Breast epithelium (tissue), 4 donors: Measurements from ENCODE around the gene PRR22. TPM values are rescaled to one million over a fixed set of nuclear protein-coding genes. Genes with fewer than 3 reads are reported as not detected.

Experiments used
- DNase-seq, 2 donors: peaks; one replicate each; pipeline ENCODE4 v3.0.0-alpha.2; 2019; ENCODE audit warnings: low spot score in 2 of 2
- H3K27ac ChIP-seq, 2 donors: fragments of 200-600 bp; sonication (generic) in 1 of 2; one replicate each; pipeline ENCODE4 v1.5.1; 2016 to 2019; ENCODE audit warnings: mild to moderate bottlenecking in 1 of 2
- H3K27me3 ChIP-seq, 2 donors: fragments of 200-600 bp; sonication (generic) in 1 of 2; one replicate each; pipeline versions ENCODE4 v1.5.1 to v1.6.0; 2017 to 2019; ENCODE audit warnings: control low read depth in 1 of 2, mild to moderate bottlenecking in 1 of 2
- H3K36me3 ChIP-seq: fragments of 200-600 bp; one replicate; pipeline ENCODE4 v1.5.1; 2019
- H3K4me1 ChIP-seq, 2 donors: fragments of 200-600 bp; sonication (generic); one replicate each; pipeline ENCODE4 v1.5.1; 2016 to 2019; ENCODE audit warnings: control low read depth in 1 of 2
- H3K4me3 ChIP-seq, 3 donors: fragments of 200-600 bp; sonication (generic); 1 replicate in 2 of 3; 2 replicates in 1 of 3; pipeline ENCODE4 v1.5.1; 2016 to 2019; ENCODE audit warnings: mild to moderate bottlenecking in 3 of 3, moderate library complexity in 2 of 3
- H3K9me3 ChIP-seq, 2 donors: fragments of 200-600 bp; sonication (generic) in 1 of 2; one replicate each; pipeline ENCODE4 v1.5.1; 2016 to 2019; ENCODE audit warnings: control low read depth in 1 of 2
- POLR2A ChIP-seq: fragments of 450-650 bp; IDR thresholded peaks from one replicate; pipeline ENCODE4 v1.6.1; 2016; ENCODE audit warnings: antibody characterized with exemption, mild to moderate bottlenecking, moderate library complexity
- POLR2AphosphoS5 ChIP-seq, 3 donors: sonication (generic); formaldehyde crosslinking; IDR thresholded peaks; one replicate each; pipeline ENCODE4 v1.6.1; 2017; ENCODE audit warnings: antibody characterized with exemption in 3 of 3
- intact Hi-C: fragments of 100-400 bp; cut with DNase I; formaldehyde crosslinking; loops from one replicate; pipeline ENCODE4 v1.15.1; 2023; ENCODE audit warnings: low total_unique reads
- total RNA-seq, 3 donors: library from RNA; depleted of rRNA; stranded (reverse); fragments of >200 nt; gene quantifications; one replicate each; pipeline ENCODE4 v1.1.0, GENCODE V29; 2016
- TF ChIP-seq, protein P1 (sequence below), 3 donors: fragments of 450-650 bp; IDR thresholded peaks; one replicate each; pipeline ENCODE4 v1.5.1; 2016 to 2017; ENCODE audit warnings: antibody characterized with exemption in 3 of 3, mild to moderate bottlenecking in 3 of 3, moderate library complexity in 3 of 3

The PRR22 gene
- total RNA-seq, 3 donors from 2014 or later = 0.64 to 2.0 (median 1.2) TPM

DNA sequence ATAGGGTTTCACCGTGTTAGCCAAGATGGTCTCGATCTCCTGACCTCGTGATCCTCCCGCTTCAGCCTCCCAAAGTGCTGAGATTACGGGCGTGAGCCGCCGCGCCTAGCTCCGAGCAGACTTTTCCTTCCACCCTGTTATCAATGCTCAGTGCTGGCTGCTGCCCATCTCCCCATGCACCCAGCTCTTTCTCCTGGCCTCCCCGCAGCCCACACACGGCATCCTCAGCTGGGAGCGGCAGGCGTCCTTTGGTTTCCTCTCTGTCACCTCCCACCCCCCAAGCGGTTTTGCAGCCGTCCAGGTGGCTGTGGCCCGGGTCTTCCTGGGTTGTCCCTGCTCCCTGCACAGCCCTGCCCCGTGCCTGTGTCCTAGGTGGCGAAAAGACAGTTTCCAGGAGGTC lies 12.1 kb downstream of the PRR22 start:
- Histone ChIP-seq H3K4me1 (no peaks in the 10 kb centered on the region), H3K9me3 (no peaks in the 10 kb centered on the region), H3K27me3 (no peaks in the 10 kb centered on the region), H3K4me3 (no peak overlapping the region), H3K27ac (no peak overlapping the region), H3K36me3 (no peaks in the 10 kb centered on the region)
- intact Hi-C loops = no loop called here
- TF ChIP-seq POLR2AphosphoS5 (IDR thresholded peaks at IDR 0.05) = no peak
- TF ChIP-seq, protein P1, sequence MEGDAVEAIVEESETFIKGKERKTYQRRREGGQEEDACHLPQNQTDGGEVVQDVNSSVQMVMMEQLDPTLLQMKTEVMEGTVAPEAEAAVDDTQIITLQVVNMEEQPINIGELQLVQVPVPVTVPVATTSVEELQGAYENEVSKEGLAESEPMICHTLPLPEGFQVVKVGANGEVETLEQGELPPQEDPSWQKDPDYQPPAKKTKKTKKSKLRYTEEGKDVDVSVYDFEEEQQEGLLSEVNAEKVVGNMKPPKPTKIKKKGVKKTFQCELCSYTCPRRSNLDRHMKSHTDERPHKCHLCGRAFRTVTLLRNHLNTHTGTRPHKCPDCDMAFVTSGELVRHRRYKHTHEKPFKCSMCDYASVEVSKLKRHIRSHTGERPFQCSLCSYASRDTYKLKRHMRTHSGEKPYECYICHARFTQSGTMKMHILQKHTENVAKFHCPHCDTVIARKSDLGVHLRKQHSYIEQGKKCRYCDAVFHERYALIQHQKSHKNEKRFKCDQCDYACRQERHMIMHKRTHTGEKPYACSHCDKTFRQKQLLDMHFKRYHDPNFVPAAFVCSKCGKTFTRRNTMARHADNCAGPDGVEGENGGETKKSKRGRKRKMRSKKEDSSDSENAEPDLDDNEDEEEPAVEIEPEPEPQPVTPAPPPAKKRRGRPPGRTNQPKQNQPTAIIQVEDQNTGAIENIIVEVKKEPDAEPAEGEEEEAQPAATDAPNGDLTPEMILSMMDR (IDR thresholded peaks at IDR 0.05) = no peak
- no peak for TF ChIP-seq POLR2A
- no peak for DNase-seq

DNA sequence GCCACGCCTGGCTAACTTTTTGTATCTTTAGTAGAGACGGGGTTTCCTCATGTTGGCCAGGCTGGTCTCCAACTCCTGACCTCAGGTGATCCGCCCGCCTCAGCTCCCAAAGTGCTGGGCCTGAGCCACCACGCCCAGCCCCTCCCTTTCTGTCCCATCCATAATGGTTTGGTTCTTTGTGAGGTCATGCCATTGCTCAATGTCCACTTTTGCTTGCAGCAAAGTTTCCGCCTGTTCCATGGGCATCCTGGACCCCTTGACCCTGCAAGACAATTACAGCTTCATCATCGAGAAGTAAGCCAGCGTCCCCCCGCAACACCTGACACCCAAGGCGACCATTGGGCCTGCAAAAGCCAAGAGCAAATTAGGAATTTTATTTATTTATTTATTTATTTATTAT lies 16.6 kb downstream of the PRR22 start:
- TF ChIP-seq POLR2A (no peak), POLR2AphosphoS5 (IDR thresholded peaks at IDR 0.05) (no peak)
- TF ChIP-seq, protein P1 (IDR thresholded peaks at IDR 0.05) = no peak
- no peaks in the 10 kb centered on the region for H3K27me3 ChIP-seq
- intact Hi-C loops = no loop called here
- no peaks in the 10 kb centered on the region for H3K36me3 ChIP-seq
- H3K9me3 ChIP-seq = no peaks in the 10 kb centered on the region
- DNase-seq = no peak
- no peaks in the 10 kb centered on the region for H3K4me1 ChIP-seq
- H3K4me3 ChIP-seq = no peak overlapping the region
- H3K27ac ChIP-seq = no peak overlapping the region

DNA sequence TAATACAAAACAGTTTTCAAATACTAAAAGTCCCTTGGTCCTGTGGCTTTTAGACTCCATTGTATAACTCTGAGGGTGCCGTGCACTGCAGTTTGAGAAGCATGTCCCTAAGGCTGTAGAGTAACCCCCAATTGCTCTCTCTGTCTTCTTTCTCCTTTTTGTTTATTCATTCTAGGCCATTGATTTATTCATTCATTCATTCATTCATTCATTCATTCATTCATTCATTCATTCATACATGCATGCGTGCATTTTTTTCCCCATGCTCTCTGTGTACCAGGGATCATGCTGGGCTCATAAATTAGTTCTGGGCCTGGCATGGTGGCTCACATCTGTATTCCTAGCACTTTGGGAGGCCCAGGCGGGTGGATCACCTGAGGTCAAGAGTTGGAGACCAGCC lies 19.3 kb downstream of the PRR22 start:
- no peak overlapping the region for H3K27ac ChIP-seq
- intact Hi-C loops = no loop called here
- DNase-seq = no peak
- no peak overlapping the region for H3K4me3 ChIP-seq
- H3K36me3 ChIP-seq = no peaks in the 10 kb centered on the region
- no peaks in the 10 kb centered on the region for H3K9me3 ChIP-seq
- no peak for TF ChIP-seq POLR2A
- TF ChIP-seq, protein P1 (IDR thresholded peaks at IDR 0.05) = no peak
- H3K4me1 ChIP-seq = no peaks in the 10 kb centered on the region
- no peaks in the 10 kb centered on the region for H3K27me3 ChIP-seq

DNA sequence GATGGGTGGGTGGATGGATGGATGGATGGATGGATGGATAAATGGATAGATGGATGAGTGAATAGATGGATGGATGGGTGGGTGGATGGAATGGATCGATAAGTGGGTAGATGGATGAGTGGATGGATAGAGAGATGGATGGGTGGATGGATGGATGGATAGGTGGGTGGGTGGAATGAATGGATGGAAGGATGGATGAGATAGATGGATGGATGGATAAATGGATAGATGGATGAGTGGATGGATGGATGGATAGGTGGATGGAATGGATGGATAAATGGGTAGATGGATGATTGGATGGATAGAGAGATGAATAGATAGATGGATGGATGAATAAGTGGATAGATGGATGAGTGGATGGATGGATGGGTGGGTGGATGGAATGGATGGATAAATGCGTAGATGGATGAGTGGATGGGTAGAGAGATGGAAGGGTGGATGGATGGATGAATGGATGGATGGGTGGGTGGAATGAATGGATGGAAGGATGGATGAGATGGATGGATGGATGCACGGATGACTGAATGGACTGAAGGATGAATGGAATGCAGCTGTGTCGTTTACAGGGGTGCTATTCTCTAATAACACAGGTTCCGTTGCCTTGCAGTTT lies 21.8 kb downstream of the PRR22 start:
- Histone ChIP-seq H3K27me3 (no peaks in the 10 kb centered on the region), H3K4me3 (no peak overlapping the region), H3K36me3 (no peaks in the 10 kb centered on the region), H3K4me1 (no peaks in the 10 kb centered on the region), H3K9me3 (no peaks in the 10 kb centered on the region), H3K27ac (no peak overlapping the region)
- DNase-seq = no peak
- TF ChIP-seq POLR2A = no peak
- TF ChIP-seq POLR2AphosphoS5 (IDR thresholded peaks at IDR 0.05) = no peak
- TF ChIP-seq, protein P1 (IDR thresholded peaks at IDR 0.05) = no peak
- intact Hi-C loops = no loop called here

DNA sequence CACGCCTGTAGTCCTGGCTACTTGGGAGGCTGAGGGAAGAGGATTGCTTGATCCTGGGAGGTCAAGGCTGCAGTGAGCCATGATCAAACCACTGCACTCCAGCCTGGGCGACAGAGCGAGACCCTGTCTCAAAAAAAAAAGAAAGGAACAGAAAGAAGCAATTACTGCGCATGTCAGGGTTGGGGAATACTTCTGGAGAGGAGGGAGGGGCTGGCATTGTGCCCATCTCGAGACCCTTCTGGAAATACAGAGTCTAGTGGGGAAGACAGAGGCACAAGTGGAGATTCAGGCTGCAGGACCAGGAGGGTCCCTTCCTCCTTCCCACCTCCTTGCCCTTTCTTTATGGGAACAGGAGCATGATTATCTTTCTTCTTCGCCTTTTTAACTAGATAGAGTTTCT lies 30.8 kb downstream of the PRR22 start:
- Histone ChIP-seq H3K9me3 (no peaks in the 10 kb centered on the region), H3K27ac (no peak overlapping the region), H3K36me3 (no peaks in the 10 kb centered on the region), H3K4me1 (no peaks in the 10 kb centered on the region), H3K27me3 (no peaks in the 10 kb centered on the region), H3K4me3 (no peak overlapping the region)
- DNase-seq = no peak
- intact Hi-C loops = no loop called here
- no peak for TF ChIP-seq POLR2AphosphoS5 (IDR thresholded peaks at IDR 0.05)
- TF ChIP-seq, protein P1 (IDR thresholded peaks at IDR 0.05) = no peak
- no peak for TF ChIP-seq POLR2A
